A549 (cell line): Measurements from ENCODE around the gene IL23R. TPM values are rescaled to one million over a fixed set of nuclear protein-coding genes. Genes with fewer than 3 reads are reported as not detected.

ENCODE experiments used
- ATAC-seq, 2 experiments: fragments of 200-7000 bp in 1 of 2; fragments of >200 bp in 1 of 2; cut with Nextera tagmentation in 1 of 2; cut with Tn5 transposase in 1 of 2; 3 replicates each; pipeline versions ENCODE4 v1.8.0 to v1.9.1; 2018 to 2020; ENCODE audit warnings: mild to moderate bottlenecking in 1 of 2, moderate library complexity in 1 of 2
- CTCF ChIA-PET: fragments of 300-600 bp; sonication (Branson Sonifier 250); formaldehyde crosslinking; extraction: SDS; loops from one replicate; lab custom pipeline; 2021; ENCODE audit warnings: antibody characterized with exemption, inconsistent platforms; lab: Yijun Ruan, JAX
- POLR2A ChIA-PET: fragments of 350-600 bp; formaldehyde crosslinking; extraction: SDS; loops from one replicate; lab custom pipeline; 2021; ENCODE audit warnings: antibody characterized with exemption, inconsistent platforms; lab: Yijun Ruan, JAX
- DNase-seq, 2 experiments: peaks; one replicate each; pipeline versions ENCODE4 v3.0.0 to v3.0.0-alpha.2; 2011 to 2016; ENCODE audit warnings: low read depth in 1 of 2, low spot score in 1 of 2
- FAIRE-seq: peaks from 2 replicates; lab custom pipeline; 2011; peaks lifted over from hg19 to GRCh38; lab: Jason Lieb, UNC
- H3K27ac ChIP-seq, 2 experiments: fragments of >200 bp; sonication (Bioruptor Twin); formaldehyde crosslinking; 3 replicates each; pipeline ENCODE4 v1.5.1; 2016 to 2017
- H3K4me1 ChIP-seq: fragments of >200 bp; sonication (Bioruptor Twin); formaldehyde crosslinking; 3 replicates; pipeline ENCODE4 v1.6.1; 2016
- H3K4me2 ChIP-seq: fragments of >200 bp; sonication (Bioruptor Twin); formaldehyde crosslinking; 3 replicates; pipeline ENCODE4 v1.6.1; 2016
- H3K4me3 ChIP-seq: fragments of >200 bp; sonication (Bioruptor Twin); formaldehyde crosslinking; 3 replicates; pipeline ENCODE4 v1.5.1; 2016
- H3K9me3 ChIP-seq: fragments of >200 bp; sonication (Bioruptor Twin); formaldehyde crosslinking; 3 replicates; pipeline ENCODE4 v1.6.1; 2016
- CBX8 ChIP-seq: fragments of 200-600 bp; sonication (generic); IDR thresholded peaks from 2 replicates; pipeline ENCODE4 v1.6.1; 2016
- CHD4 ChIP-seq: fragments of 200-600 bp; sonication (generic); IDR thresholded peaks from 2 replicates; pipeline ENCODE4 v1.6.1; 2016; ENCODE audit warnings: antibody characterized with exemption, mild to moderate bottlenecking, borderline replicate concordance
- GATA3 ChIP-seq: IDR thresholded peaks from 2 replicates; pipeline ENCODE4 v1.6.1; 2012; ENCODE audit warnings: borderline replicate concordance
- HEYL ChIP-seq: fragments of 250-450 bp; sonication (Bioruptor Pico); IDR thresholded peaks from 2 replicates; pipeline ENCODE4 v1.8.0; 2021; ENCODE audit warnings: mild to moderate bottlenecking, moderate library complexity
- HOXB5 ChIP-seq: fragments of 250-450 bp; sonication (Bioruptor Pico); IDR thresholded peaks from 2 replicates; pipeline ENCODE4 v1.5.0; 2020; ENCODE audit warnings: mild to moderate bottlenecking, moderate library complexity
- JUN ChIP-seq, 2 experiments: fragments of >200 bp; sonication (Bioruptor Twin); formaldehyde crosslinking; IDR thresholded peaks; 2 replicates in 1 of 2; 3 replicates in 1 of 2; pipeline ENCODE4 v1.6.1; 2016 to 2017
- JUNB ChIP-seq: fragments of >200 bp; sonication (Bioruptor Twin); formaldehyde crosslinking; IDR thresholded peaks from 2 replicates; pipeline ENCODE4 v1.6.1; 2016
- KDM1A ChIP-seq: fragments of 200-600 bp; sonication (generic); IDR thresholded peaks from 2 replicates; pipeline ENCODE4 v1.6.1; 2016; ENCODE audit warnings: low read depth, mild to moderate bottlenecking
- MAFK ChIP-seq: fragments of 450-650 bp; IDR thresholded peaks from 2 replicates; pipeline ENCODE4 v1.6.1; 2014; ENCODE audit not compliant: partially characterized antibody
- MAZ ChIP-seq: fragments of 150-350 bp; IDR thresholded peaks from 2 replicates; pipeline ENCODE4 v1.6.1; 2014; ENCODE audit warnings: antibody characterized with exemption, low read depth, low read length, borderline replicate concordance
- MYC ChIP-seq: IDR thresholded peaks from 2 replicates; pipeline ENCODE4 v1.6.1; 2012; ENCODE audit warnings: mild to moderate bottlenecking, inconsistent platforms, low read length, improper control_type of control experiment, borderline replicate concordance
- PHF8 ChIP-seq: fragments of 200-600 bp; sonication (generic); IDR thresholded peaks from 2 replicates; pipeline ENCODE4 v1.6.1; 2016; ENCODE audit warnings: low read depth, mild to moderate bottlenecking, antibody characterized with exemption, moderate library complexity, borderline replicate concordance
- RNF2 ChIP-seq: fragments of 200-600 bp; sonication (generic); IDR thresholded peaks from 2 replicates; pipeline ENCODE4 v1.6.1; 2016; ENCODE audit warnings: low read depth, mild to moderate bottlenecking, antibody characterized with exemption, moderate library complexity, borderline replicate concordance
- SREBF2 ChIP-seq: fragments of 450-650 bp; IDR thresholded peaks from 2 replicates; pipeline ENCODE4 v1.6.1; 2014; ENCODE audit warnings: mild to moderate bottlenecking, moderate library complexity
- TFCP2L1 ChIP-seq: fragments of 250-450 bp; sonication (Bioruptor Pico); IDR thresholded peaks from 2 replicates; pipeline ENCODE4 v1.5.0; 2021; ENCODE audit warnings: mild to moderate bottlenecking
- TP53 ChIP-seq: fragments of 250-450 bp; sonication (Bioruptor Pico); IDR thresholded peaks from 2 replicates; pipeline ENCODE4 v1.5.0; 2021; ENCODE audit warnings: mild to moderate bottlenecking, moderate library complexity
- ZNF302 ChIP-seq: fragments of 250-450 bp; sonication (Bioruptor Pico); IDR thresholded peaks from 2 replicates; pipeline ENCODE4 v1.9.0; 2021; ENCODE audit warnings: inconsistent platforms, mild to moderate bottlenecking, moderate library complexity
- ZSCAN20 ChIP-seq: fragments of 250-450 bp; sonication (Bioruptor Pico); IDR thresholded peaks from 2 replicates; pipeline ENCODE4 v1.8.0; 2022; ENCODE audit warnings: mild to moderate bottlenecking, moderate library complexity
- WGBS: methylation state at CpG from one replicate; pipeline ENCODE4 v1.1.6; 2017; ENCODE audit errors: missing lambda C conversion rate; 5-methylcytosine and 5-hydroxymethylcytosine counted together
- polyA plus RNA-seq, 4 experiments: library from polyadenylated mRNA; depleted of rRNA in 3 of 4; stranded (reverse); fragments of >200 nt; fragmentation: RNase III in 1 of 4; extraction: RNeasy Plus Mini Kit Qiagen cat#74134 plus additional on column Dnase treatment in 1 of 4; gene quantifications; 2 replicates in 3 of 4; 3 replicates in 1 of 4; pipeline ENCODE4 v1.2.3, GENCODE V29; 2011 to 2017
- TF ChIP-seq, protein P1 (sequence below): fragments of 150-350 bp; IDR thresholded peaks from 2 replicates; pipeline ENCODE4 v1.6.1; 2014; ENCODE audit warnings: low read depth, mild to moderate bottlenecking, low read length
- TF ChIP-seq, protein P2 (sequence below): fragments of 450-650 bp; IDR thresholded peaks from 2 replicates; pipeline ENCODE4 v1.6.1; 2014; ENCODE audit warnings: antibody characterized with exemption
- TF ChIP-seq, protein P3 (sequence below): fragments of >200 bp; sonication (Bioruptor Twin); formaldehyde crosslinking; IDR thresholded peaks from 2 replicates; pipeline ENCODE4 v1.6.1; 2016
- TF ChIP-seq, protein P4 (sequence below): fragments of >200 bp; sonication (Bioruptor Twin); formaldehyde crosslinking; IDR thresholded peaks from 3 replicates; pipeline ENCODE4 v1.5.1; 2016
- TF ChIP-seq, protein P5 (sequence below): fragments of 200-600 bp; sonication (generic); IDR thresholded peaks from 2 replicates; pipeline ENCODE4 v1.6.1; 2016; ENCODE audit warnings: antibody characterized with exemption, mild to moderate bottlenecking, moderate library complexity

IL23R gene
- polyA plus RNA-seq, 2 of the 4 experiments (the other 2 are of a cell fraction), result not detected

DNA sequence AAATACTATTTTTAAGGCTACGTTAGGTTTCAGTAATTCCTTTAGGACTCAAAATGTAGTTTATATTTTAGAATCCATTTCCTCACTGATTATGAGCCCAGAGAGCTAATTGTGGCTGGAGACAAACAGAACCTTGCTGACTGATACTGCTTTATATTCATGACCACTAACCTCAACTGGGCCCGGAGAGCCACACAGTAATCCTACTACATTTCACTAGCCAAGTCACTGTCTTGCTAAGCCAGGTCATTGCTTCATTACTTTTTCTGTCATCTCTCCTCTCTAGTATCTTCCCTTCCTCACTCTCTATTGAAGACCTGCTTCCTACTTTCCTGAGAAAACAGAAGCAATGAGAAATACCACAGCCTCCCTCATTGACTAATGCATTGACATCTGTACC is 24.7 kb downstream of the IL23R start:
- TF ChIP-seq, protein P1, sequence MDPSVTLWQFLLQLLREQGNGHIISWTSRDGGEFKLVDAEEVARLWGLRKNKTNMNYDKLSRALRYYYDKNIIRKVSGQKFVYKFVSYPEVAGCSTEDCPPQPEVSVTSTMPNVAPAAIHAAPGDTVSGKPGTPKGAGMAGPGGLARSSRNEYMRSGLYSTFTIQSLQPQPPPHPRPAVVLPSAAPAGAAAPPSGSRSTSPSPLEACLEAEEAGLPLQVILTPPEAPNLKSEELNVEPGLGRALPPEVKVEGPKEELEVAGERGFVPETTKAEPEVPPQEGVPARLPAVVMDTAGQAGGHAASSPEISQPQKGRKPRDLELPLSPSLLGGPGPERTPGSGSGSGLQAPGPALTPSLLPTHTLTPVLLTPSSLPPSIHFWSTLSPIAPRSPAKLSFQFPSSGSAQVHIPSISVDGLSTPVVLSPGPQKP, result no peak
- TF ChIP-seq SREBF2, result no peak
- TF ChIP-seq TP53 (CRISPR knock-in tag), result no peak
- TF ChIP-seq, all 56 proteins: peak for 0
- ATAC-seq (no peak), DNase-seq (no peak), FAIRE-seq (no peak)
- Histone ChIP-seq H3K27ac (no peak overlapping the region), H3K4me1 (peaks cover 12% of the 10 kb centered on the region; the same call in 2 of the 3 replicates), H3K4me3 (no peak overlapping the region), H3K4me2 (peak overlapping the region; percentile 36; the same call in 2 of the 3 replicates), H3K9me3 (no peaks in the 10 kb centered on the region)
- ChIA-PET CTCF (interaction anchor here (1.5 to 2.5 kb wide), 2 partner anchors 20 to 195 kb away, joined by 4 to 14 read pairs; no protein-coding TSS in a partner anchor), POLR2A (no interaction called here)
- 79% methylated on average over 2 of the region's 2 CpGs for WGBS

DNA sequence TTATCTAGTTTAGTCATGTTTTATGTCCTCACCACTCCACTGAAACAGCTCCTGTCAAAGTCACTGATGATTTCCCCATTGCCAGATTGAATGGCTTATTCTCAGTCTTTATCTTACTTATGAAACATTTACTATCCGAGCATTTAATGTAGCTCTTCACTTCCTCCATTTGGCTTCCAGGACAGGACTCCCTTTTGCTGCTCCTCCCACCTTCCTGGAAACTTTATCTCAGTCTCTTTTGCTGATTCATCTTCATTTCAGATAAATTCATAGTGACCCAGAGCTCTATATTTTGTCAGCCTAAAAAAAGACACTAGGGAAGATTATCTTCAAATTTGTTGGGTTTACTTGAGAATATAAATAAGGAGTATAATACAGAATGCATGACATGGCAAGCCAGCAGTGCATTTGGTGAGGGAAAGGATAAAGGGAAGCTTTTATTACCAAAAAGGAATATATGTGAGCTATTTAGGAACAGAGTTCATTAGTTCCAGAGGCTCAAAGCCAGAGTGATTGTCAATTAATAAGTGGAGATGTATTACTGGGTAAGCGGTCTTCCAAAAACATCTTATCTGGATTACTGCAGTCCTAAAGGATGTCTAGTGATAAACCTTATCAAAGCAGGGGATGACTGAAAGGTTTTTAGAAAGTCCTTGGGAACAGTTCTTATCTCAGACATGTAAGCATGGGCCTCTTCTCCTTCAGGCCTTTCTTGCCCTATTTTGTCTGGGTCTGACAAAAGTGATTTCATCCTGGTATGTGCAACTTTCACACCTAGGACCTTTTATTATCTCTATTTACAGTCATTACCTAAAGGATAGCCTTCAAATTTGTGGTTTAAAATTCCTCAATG is 25.6 kb downstream of the IL23R start:
- Histone ChIP-seq H3K4me1 (peaks cover 12% of the 10 kb centered on the region; the same call in 2 of the 3 replicates), H3K9me3 (no peaks in the 10 kb centered on the region), H3K27ac (no peak overlapping the region), H3K4me2 (no peak overlapping the region), H3K4me3 (no peak overlapping the region)
- FAIRE-seq (no peak), ATAC-seq (no peak), DNase-seq (no peak)
- WGBS, result 62% methylated on average over 2 of the region's 2 CpGs
- TF ChIP-seq SREBF2 (no peak), HEYL (CRISPR knock-in tag) (no peak), MAFK (no peak), TFCP2L1 (no peak), JUNB (no peak), MAZ (no peak), CHD4 (no peak), JUN (IDR thresholded peaks at IDR 0.05) (no peak)
- TF ChIP-seq, protein P2, sequence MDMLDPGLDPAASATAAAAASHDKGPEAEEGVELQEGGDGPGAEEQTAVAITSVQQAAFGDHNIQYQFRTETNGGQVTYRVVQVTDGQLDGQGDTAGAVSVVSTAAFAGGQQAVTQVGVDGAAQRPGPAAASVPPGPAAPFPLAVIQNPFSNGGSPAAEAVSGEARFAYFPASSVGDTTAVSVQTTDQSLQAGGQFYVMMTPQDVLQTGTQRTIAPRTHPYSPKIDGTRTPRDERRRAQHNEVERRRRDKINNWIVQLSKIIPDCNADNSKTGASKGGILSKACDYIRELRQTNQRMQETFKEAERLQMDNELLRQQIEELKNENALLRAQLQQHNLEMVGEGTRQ, result no peak
- TF ChIP-seq, protein P3, sequence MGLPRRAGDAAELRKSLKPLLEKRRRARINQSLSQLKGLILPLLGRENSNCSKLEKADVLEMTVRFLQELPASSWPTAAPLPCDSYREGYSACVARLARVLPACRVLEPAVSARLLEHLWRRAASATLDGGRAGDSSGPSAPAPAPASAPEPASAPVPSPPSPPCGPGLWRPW, result no peak
- CTCF ChIA-PET, result interaction anchor here (2.5 kb wide), 1 partner anchor 19 kb away, joined by 14 read pairs; no protein-coding TSS in a partner anchor
- POLR2A ChIA-PET, result no interaction called here

DNA sequence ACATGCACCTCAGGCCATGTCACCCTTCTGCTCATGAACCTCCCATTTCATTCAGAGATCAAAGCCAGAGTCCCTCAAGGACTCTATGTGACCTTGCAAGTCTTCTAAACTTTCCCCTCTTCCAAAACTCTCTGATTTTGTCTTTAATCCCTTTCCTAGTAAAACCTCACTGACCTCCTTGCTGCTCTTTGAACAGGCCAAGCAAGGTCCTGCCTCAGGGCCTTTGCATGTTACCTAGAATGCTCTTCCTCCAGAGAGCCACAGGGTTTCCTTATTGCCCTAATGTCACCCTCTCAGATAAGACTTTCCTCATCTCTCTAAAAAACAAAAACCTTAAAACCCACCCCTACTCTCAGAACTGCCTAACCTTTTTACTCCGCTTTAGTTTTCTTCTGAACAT is 26.6 kb downstream of the IL23R start:
- ATAC-seq (no peak), FAIRE-seq (no peak), DNase-seq (no peak)
- H3K9me3 ChIP-seq, result no peaks in the 10 kb centered on the region
- H3K27ac ChIP-seq, result no peak overlapping the region
- 87% methylated on average over 1 of the region's 1 CpG for WGBS
- POLR2A ChIA-PET, result no interaction called here
- CTCF ChIA-PET, result no interaction called here
- no peak overlapping the region for H3K4me2 ChIP-seq
- H3K4me3 ChIP-seq, result no peak overlapping the region
- H3K4me1 ChIP-seq, result peaks cover 12% of the 10 kb centered on the region; the same call in 2 of the 3 replicates
- TF ChIP-seq CBX8 (no peak), KDM1A (no peak), JUN (IDR thresholded peaks at IDR 0.05) (no peak), TFCP2L1 (no peak), MYC (no peak), JUNB (no peak), HEYL (CRISPR knock-in tag) (no peak), PHF8 (no peak), RNF2 (no peak), HOXB5 (CRISPR knock-in tag) (no peak), TP53 (CRISPR knock-in tag) (no peak), CHD4 (no peak), ZNF302 (CRISPR knock-in tag) (no peak), GATA3 (no peak), ZSCAN20 (CRISPR knock-in tag) (no peak)
- TF ChIP-seq, protein P2, result no peak
- TF ChIP-seq, protein P4, sequence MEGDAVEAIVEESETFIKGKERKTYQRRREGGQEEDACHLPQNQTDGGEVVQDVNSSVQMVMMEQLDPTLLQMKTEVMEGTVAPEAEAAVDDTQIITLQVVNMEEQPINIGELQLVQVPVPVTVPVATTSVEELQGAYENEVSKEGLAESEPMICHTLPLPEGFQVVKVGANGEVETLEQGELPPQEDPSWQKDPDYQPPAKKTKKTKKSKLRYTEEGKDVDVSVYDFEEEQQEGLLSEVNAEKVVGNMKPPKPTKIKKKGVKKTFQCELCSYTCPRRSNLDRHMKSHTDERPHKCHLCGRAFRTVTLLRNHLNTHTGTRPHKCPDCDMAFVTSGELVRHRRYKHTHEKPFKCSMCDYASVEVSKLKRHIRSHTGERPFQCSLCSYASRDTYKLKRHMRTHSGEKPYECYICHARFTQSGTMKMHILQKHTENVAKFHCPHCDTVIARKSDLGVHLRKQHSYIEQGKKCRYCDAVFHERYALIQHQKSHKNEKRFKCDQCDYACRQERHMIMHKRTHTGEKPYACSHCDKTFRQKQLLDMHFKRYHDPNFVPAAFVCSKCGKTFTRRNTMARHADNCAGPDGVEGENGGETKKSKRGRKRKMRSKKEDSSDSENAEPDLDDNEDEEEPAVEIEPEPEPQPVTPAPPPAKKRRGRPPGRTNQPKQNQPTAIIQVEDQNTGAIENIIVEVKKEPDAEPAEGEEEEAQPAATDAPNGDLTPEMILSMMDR, result no peak
- TF ChIP-seq, protein P5, sequence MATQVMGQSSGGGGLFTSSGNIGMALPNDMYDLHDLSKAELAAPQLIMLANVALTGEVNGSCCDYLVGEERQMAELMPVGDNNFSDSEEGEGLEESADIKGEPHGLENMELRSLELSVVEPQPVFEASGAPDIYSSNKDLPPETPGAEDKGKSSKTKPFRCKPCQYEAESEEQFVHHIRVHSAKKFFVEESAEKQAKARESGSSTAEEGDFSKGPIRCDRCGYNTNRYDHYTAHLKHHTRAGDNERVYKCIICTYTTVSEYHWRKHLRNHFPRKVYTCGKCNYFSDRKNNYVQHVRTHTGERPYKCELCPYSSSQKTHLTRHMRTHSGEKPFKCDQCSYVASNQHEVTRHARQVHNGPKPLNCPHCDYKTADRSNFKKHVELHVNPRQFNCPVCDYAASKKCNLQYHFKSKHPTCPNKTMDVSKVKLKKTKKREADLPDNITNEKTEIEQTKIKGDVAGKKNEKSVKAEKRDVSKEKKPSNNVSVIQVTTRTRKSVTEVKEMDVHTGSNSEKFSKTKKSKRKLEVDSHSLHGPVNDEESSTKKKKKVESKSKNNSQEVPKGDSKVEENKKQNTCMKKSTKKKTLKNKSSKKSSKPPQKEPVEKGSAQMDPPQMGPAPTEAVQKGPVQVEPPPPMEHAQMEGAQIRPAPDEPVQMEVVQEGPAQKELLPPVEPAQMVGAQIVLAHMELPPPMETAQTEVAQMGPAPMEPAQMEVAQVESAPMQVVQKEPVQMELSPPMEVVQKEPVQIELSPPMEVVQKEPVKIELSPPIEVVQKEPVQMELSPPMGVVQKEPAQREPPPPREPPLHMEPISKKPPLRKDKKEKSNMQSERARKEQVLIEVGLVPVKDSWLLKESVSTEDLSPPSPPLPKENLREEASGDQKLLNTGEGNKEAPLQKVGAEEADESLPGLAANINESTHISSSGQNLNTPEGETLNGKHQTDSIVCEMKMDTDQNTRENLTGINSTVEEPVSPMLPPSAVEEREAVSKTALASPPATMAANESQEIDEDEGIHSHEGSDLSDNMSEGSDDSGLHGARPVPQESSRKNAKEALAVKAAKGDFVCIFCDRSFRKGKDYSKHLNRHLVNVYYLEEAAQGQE, result no peak
